ENCODE results near the gene TCEAL8.

The TCEAL8 gene

DNA sequence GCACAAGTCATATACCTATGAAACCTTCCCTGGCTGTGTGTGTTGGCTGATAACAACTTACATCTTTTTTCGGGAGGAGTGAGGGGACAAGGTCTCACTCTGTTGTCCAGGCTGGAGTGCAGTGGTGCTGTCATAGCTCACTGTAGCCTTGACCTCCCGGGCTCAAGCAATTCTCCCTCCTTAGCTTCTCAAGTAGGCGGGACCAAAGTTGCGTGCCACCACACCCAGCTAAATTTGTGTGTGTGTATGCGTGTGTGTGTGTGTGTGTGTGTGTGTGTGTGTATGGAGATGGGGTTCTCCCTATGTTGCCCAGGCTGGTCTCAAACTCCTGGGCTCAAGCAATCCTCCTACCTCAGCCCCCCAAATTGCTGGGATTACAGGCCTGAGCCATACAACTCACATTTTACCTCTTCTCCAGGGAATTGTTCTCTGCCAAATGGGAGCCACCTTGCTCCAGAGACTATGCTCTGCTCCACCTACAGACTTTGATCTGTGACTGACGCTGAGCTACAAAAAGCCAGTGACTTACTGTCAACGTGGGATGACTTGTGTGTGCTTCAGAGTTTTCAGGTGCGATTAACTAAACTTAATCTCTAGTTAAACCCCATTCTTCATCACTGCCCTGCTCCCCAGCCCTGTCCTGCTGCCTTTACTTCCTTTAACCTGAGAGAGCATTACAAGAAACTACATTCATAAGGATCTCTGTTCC is 42.1 kb downstream of the TCEAL8 start:
- no peak for DNase-seq

DNA sequence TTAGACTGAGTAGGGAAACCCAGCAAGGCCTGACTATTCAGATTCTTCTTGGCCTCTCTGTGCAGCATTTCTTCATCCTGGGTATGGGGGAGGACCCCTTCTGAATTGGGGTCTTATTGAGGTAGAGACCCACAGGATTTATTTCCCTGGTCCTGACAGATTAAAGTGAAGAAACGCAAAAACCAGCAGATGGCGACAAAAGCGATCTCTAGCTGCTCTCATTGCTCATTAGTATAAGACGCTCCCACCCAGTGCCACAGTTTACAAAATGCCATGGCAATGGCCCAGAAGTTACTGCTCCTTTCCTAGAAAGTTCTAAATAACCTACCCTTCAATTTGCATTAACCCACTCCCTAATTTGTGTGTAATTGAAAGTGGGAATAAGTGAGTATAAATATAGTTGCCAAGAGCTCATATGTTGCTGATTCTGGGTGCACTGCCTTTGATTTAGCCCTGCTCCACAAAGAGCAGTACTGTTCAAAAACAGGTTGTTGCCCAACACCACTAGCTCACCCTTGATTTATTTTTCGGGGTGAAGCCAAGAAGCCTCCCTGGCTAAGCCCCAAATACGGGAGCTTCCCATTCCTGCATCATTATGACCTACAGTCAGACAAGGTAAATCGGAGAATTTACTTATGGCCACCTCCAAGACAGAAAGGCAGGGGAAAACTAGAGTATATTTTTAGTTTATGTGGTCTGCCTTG is 43.8 kb downstream of the TCEAL8 start:
- DNase-seq = peak; percentile 62

DNA sequence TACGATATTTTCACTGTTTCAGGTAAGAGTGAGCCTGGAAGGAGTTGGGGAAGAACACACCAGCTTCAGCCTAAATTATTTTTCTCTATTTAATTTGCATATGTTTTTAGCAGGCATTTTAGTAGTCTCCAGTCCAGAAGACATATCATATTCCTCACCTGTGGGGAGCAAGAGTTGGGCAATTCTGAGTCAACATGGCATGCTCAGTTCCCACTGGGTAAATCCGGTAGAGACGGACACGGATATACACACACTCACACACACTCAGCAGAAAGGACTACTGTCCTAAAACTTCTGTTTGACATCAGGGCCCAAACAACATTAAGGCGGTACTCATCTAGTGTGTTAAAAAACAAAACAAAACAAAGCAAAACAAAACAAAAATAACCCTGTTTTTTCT is 44.9 kb downstream of the TCEAL8 start:
- no peak for DNase-seq

Measured in activated CD8-positive, alpha-beta memory T cell treated with anti-CD3 and anti-CD28 coated beads for 24 hours (primary cell).